CD1c-positive myeloid dendritic cell (primary cell): ENCODE data around the gene ZDHHC24.

Experiments used
- DNase-seq: peaks from one replicate; pipeline ENCODE4 v3.0.0-alpha.2; 2016; ENCODE audit errors: extremely low spot score

ZDHHC24 gene

GRCh38 chr11:66473608-66474515, 72.0 kb downstream of the ZDHHC24 start:
- no peak for DNase-seq

DNA sequence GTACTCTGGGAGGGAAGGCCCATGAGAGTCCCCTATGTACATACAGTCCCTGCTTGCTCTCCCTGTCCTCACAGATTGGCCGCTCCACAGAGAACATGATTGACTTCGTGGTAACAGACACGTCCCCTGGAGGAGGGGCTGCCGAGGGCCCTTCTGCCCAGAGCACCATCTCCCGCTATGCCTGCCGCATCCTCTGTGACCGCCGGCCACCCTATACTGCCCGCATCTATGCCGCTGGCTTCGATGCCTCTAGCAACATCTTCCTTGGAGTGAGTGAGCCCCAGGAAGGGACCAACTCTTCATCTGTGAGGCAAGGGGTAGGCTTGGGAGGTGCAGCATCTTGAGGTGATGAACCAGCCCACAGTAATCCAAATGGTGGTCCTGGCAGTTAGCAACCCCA, 72.7 kb downstream of the ZDHHC24 start:
- no peak for DNase-seq

- no peak for DNase-seq
These were observed 73.8 kb downstream of the ZDHHC24 start for GRCh38 chr11:66472054-66472453.

DNA sequence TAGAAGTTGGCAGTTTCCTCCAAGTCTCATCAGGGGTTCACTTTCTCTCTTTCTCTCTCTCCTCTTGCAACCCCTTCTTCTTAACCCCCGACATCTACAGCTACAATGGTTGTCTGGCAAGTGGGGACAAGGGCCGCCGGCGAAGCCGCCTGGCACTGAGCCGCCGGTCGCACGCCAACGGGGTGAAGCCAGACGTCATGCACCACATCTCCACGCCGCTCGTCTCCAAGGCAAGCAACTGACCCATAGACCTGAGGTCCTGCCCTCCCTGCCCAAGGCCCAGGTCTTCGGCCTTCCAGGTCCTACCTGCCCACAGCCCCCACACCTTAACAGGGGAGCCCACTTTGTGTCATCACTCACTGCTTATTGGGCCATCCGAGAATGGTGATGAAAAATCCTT, 74.7 kb downstream of the ZDHHC24 start:
- DNase-seq, result no peak
